NCI-H226 (cell line): Measurements from ENCODE around the gene RGP1.

Source experiments
- DNase-seq: peaks from one replicate; pipeline ENCODE4 v3.0.0-alpha.2; 2015

RGP1 gene

GRCh38 chr9:35746583-35746982 lies 2.5 kb upstream of the RGP1 start:
- no peak for DNase-seq

GRCh38 chr9:35748242-35748857 lies 737 bp upstream of the RGP1 start:
- DNase-seq = no peak

DNA sequence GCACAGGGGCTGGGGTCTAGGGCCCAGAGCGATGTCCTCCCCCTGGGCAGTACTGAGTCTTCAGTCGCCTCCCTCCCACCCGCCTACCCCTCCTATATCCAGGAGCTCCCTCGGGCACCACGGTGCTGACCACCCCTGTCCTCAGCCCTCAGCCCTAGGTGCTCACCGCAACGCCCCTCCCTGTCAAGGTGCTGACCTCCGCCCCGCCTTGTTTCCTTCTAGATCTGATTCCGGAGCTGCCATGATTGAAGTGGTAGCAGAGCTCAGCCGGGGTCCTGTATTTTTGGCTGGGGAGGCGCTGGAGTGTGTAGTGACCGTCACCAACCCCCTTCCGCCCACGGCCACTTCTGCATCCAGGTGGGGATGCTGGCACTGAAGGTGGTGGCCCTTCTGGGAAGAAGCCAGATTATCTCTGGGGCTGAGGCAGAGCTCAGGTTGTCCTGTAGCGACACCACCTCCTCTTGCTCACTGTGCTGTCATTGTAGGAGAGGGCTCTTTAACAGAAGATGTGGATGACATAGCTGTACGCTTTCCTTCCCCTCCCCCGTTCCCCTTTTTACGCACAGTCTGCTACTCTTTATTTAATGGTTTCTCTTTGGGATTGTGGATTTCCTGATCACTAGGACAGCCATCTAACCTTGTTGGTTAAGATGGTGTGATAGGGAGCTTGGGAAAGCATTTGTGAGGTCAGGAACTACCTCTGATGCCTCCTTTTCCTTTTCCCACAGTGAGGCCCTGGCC lies 598 bp downstream of the RGP1 start:
- no peak for DNase-seq

DNA sequence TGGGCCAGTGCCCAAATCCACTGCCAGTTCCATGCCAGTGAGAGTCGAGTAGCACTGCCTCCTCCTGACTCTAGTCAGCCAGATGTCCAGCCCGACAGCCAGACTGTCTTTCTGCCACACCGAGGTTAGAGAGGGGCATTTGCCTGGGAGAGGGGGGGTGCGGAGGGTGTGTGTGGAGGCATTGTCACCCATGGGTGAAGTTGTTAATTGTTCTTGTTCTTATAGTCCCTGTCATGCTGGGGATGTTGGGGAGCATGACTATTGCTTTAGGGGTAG lies 1.1 kb downstream of the RGP1 start:
- DNase-seq = no peak

DNA sequence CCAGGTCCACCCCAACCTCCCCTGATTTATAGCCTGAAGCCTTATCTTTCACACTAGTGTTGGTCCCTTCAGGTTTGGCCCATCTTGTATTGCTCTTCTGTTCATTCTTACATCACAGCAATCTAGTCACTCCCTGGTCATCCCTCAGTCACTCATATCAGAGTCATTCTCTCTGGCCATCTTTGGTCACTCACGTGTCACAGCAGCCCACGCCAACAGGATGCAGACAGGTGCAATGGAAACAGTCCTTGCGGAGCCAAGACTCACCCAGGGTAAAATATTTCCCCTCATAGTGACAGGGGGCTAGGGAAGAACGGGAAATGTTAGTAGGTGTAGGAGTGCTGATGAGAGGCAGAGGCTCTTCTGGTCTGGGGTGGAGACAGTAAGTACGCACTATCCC lies 4.4 kb downstream of the RGP1 start:
- no peak for DNase-seq

DNA sequence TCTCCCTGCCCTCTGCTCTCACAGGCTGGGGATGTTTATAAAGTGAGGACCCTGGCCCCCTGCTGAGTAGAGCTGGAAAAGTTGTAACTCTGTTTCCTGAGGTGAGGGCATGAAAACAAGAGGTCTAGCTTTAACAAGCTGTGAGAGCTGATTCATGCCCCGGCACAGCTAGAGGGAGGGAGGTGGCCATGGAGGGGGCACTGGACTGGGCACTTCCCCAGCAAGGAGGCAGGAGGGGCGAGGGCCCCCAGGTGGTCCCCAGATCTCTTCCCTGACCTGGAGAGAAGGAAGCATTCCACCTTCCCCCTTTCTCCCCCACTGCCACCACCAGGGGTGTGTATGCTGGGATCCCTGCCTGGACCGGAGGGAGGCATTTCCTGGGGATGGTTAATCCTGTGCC lies 5.2 kb downstream of the RGP1 start, which contains the start of gene MSMP:
Gene MSMP, minus strand, starts transcription at position 13 of the 400 bp plus-strand sequence. CDS start 147 bp downstream, outside the sequence.
- DNase-seq = no peak

DNA sequence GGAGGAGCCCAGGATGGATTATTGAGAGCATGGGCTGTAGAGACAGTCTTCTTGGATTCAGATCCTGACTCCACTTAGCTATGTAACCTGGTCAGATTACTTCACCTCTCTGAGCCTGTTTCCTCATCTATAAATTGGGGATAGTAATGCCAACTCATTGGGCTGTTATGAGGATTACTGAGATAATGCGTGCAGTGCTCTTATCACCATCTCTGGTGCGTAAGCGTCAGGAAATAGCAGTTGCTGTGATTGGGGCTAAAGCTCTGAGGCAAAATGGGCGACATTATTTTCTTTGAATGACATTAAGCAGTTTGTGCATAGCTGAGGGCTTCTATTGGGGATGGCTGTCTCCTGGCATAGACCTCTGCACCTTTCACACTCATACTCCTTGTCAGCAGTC lies 6.0 kb downstream of the RGP1 start:
- DNase-seq = no peak

DNA sequence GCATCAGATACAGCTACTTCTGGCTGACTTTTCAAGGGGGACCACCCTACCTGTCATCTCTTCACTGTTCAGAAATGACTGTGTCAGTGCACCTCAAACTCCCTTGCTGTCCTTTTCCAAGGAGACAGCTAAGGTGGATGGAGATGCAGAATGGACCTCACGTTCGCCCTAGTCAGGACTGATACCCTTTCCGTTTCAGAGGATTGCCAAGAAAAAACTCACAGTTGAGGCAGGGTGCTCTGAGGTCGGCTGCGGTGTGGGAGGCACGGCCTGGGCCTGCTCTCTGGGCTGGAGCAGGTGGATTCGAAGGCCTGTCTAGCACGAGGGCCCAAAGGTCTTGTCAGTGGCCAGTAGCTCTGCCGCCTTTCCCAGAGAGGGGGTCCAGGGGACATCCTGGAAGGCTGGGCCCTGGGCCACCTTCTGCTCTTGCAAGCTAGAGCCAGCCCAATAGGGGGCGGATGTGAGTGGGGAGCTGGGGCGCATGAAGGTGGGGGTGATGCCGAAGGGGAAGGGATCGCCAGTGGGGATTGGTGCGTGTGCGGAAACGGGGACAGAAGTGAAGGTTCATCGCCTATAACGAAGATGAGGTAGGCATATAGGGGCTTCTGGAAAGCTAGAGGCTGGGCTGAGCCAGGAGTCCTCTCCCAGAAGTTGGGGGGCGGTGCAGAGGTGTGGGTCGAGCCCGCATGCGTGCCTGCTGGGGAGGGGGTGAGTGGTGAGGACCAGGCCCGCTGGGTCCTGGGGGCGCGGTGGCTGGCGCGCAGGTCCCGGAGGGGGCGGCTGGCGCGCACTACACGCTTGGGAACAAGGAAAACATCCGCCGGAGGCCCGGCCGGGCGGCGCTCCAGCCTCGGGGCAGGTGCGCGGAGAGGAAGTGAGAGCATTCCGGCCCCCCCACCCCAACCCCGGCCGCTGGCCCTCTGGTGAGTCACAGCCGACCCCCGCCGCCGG lies 7.5 kb downstream of the RGP1 start:
- peak; percentile 40 for DNase-seq

DNA sequence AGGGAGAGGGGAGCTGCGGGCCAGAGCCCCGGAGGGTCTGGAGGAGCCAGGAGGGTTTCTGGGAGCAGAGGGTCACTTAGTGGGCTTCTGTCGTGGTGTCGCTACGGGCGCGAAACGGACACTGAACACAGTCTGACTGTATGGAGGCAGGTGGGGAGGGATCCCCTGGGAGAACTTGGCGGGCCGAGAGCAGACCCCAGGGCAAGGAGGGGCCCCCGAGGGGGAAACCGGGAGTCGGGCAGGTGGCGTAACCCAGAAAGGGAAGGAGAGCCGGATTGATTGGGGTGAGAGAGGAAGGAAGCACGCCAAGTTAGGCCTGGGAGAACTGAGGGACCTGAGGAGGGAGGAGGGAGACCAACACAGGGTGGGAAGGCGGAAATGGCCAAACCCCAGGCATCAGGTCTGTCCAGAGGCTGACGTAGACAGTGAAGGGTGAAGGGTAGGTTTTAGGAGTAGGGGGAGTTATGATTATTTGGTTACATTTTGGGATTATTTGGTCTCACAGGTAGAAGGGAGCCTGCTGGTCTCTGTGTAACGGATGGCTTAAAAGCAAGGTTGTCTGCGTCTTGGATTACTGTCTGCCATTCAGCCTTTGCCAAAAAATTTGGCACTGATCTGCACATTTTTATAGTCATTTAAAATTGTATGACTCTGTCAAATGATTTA lies 8.3 kb downstream of the RGP1 start:
- peak; percentile 34 for DNase-seq

- no peak for DNase-seq
These were observed 8.8 kb downstream of the RGP1 start for GRCh38 chr9:35757892-35758275.

DNA sequence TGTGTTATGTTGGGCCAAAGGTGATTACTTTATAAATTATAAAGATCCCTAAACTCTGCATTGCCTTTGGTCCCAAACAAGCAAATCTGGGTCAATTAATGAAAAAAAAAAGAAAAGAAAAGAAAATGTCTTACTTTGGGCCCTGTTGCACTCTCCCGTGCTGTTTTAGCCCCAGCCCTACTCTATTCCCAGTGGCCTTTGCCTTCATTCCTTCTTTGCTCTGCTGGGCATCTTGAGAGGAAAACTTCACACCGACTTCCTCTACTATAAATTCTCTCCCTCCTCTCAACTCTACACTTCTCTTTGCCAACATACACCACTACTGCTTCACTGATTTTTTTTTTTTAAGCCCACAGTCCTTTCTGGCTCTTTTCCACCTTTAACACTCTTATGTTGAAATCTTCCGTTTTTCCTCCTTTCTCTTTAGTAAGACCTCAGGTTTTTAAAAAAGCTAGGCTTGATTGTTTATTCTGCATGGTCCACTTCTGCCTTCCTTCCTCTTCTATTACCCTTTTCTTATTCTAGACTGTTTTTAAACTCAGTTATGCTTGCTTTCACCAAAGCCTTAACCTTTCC lies 9.5 kb downstream of the RGP1 start:
- no peak for DNase-seq

DNA sequence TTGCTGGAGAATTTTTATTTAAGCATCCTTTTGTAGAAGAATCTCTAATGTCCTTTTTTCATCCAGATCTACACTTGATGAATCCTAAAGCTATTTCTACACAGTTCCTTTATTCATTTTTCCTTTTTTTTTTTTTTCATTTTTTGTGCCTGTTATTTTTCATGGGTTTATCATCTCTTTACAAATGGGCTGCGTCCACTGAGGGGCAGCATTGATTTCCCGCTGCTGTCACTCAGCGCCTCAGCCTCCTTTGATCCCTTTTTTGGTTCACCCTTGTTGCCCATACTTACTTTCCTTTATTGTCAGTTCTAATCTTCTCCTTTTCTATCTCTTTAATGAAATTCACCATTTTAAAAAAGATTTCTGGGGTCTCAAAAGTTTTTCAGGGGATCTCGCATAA lies 10.7 kb downstream of the RGP1 start:
- no peak for DNase-seq

- DNase-seq = peak; percentile 61
These were observed 11.6 kb downstream of the RGP1 start for GRCh38 chr9:35760651-35761050.

DNA sequence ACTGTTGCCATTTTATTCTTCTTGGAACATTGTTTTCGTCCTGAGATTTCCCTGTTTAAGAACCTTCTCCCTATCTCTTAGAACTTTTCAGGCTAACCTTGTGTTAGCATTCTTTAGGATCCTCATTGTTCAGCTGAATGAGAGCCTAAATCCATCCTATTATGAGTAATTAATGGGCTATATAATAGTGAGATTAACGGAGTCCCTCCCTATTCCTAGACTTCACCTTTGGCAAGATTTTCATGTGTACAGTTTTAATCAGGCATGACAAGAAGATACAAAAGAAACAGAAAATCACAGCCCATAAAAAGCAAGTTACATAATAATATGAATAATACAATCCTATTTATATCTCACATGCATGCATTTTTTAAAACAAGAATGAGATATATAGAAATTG lies 14.1 kb downstream of the RGP1 start:
- no peak for DNase-seq

DNA sequence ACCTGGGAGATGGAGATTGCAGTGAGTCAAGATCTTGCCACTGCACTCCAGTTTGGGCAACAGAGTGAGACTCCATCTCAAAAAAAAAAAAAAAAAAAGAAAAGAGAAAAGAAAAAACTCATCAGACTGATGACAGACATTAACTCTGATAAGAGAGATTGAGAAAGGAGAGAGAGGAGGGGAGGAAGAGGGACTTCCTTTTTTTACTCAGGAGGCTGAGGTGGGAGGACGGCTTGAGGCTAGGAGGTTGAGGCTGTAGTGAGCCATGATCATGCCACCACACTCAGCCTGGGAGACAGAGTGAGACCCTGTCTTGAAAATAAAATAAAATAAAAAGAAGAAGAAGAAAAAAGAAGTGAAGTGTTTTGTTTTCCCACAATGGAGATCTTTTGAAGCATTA lies 14.7 kb downstream of the RGP1 start:
- no peak for DNase-seq

GRCh38 chr9:35766997-35767396 lies 17.9 kb downstream of the RGP1 start:
- DNase-seq = no peak

DNA sequence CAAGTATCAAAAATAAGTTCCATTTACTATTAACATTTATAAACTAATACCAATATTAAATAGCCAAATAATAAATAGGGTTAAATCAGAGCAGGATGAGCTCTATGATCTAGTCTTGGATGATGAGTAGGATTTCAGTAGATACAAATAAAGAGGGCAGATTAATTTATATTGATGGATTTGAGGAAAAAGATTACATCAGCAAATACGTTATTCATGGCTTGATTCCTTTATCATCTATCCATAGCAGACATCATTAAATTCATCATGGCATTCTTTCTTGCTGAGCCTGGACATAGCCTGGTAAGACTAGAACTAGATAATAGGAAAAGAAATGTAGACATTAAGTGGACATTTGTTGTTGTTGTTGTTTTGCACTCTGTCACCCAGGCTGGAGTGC lies 18.4 kb downstream of the RGP1 start:
- DNase-seq = no peak

GRCh38 chr9:35769763-35770162 lies 20.7 kb downstream of the RGP1 start:
- DNase-seq = no peak

GRCh38 chr9:35771075-35771433 lies 22.0 kb downstream of the RGP1 start:
- DNase-seq = no peak

DNA sequence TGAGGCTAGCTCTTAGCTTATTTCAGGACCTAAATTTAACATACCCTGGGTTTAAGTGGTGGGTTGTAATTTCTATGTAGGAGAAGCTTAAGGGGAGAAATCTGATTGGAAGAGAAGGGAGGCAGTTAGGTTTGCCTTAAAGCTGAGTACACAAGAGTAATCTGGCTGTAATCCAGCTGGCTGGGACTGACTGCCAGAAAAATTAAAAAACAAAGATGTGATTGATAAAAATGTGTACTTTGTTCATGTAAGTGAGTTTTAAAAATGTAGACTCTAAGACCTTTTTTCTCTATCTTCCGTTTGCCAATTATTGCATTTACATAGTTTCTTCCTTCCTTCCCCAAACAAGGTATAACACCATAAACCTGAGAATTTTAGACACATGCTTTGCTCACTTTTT lies 22.4 kb downstream of the RGP1 start:
- DNase-seq = no peak

DNA sequence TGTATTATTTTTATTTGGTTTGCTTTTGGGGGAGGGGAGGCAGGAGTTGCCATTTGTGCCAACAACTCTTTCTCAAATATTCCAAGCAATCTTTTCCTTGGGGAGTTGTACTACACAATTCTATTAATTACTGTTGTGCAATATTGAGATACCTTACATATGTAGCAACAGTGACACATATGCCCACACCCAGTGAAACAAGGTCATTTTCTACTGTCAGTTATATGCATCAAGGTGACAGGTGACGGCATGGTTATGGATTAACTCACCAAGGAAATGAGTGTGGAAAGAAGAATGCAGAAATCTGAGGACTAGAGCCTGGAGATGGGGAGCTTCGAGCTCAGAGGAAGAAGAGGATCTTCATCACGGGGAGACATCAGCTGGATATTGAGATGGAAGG lies 22.9 kb downstream of the RGP1 start:
- peak; percentile 7 for DNase-seq

GRCh38 chr9:35774907-35775635 lies 26.0 kb downstream of the RGP1 start:
- DNase-seq = no peak
